Upper lobe of left lung (tissue), 4 donors: ENCODE measurements around the gene CHMP5.

ENCODE experiments used
- CTCF ChIP-seq, 6 experiments: fragments of 450-650 bp in 4 of 6; fragments of 200-600 bp in 2 of 6; sonication (generic) in 2 of 6; IDR thresholded peaks; one replicate each; pipeline ENCODE4 v1.5.1; 2016 to 2019; ENCODE audit warnings: antibody characterized with exemption in 6 of 6
- POLR2A ChIP-seq, 4 donors: fragments of 450-650 bp; IDR thresholded peaks; one replicate each; pipeline ENCODE4 v1.5.1; 2016 to 2017; ENCODE audit warnings: antibody characterized with exemption in 4 of 4, mild to moderate bottlenecking in 2 of 4

GRCh38 chr9:33273266-33273971, 8.6 kb downstream of the CHMP5 start:
- TF ChIP-seq POLR2A (IDR thresholded peaks at IDR 0.05) (no peak), CTCF (IDR thresholded peaks at IDR 0.05) (no peak)
